GM23338 (cell line): ENCODE measurements around the gene PHYH. TPM values are rescaled to one million over a fixed set of nuclear protein-coding genes. Genes with fewer than 3 reads are reported as not detected.

Source experiments
- ATAC-seq: fragments of 200-7000 bp; cut with Tn5 transposase; 3 replicates; pipeline ENCODE4 v1.9.1; 2020
- DNase-seq: peaks from one replicate; pipeline ENCODE4 v3.0.0-alpha.2; 2015; ENCODE audit warnings: low spot score
- H2AFZ ChIP-seq: fragments of 200-600 bp; sonication (generic); 2 replicates; pipeline ENCODE4 v1.8.0; 2016; ENCODE audit warnings: antibody characterized with exemption, mild to moderate bottlenecking, moderate library complexity
- H3F3A ChIP-seq: fragments of 200-600 bp; sonication (generic); replicated peaks from 2 replicates; pipeline ENCODE4 v1.8.0; 2017; ENCODE audit warnings: antibody characterized with exemption, mixed run types, low read depth
- H3K27ac ChIP-seq: fragments of 200-600 bp; sonication (generic); 2 replicates; pipeline ENCODE4 v1.6.1; 2016; ENCODE audit warnings: low read depth
- H3K27me3 ChIP-seq: fragments of 200-600 bp; sonication (generic); 2 replicates; pipeline ENCODE4 v1.8.0; 2016; ENCODE audit warnings: mild to moderate bottlenecking, mixed run types, moderate library complexity; ENCODE audit not compliant: insufficient read depth
- H3K36me3 ChIP-seq: fragments of 200-600 bp; sonication (generic); 2 replicates; pipeline ENCODE4 v1.8.0; 2016; ENCODE audit warnings: mild to moderate bottlenecking; ENCODE audit not compliant: insufficient read depth
- H3K4me1 ChIP-seq: fragments of 200-600 bp; sonication (generic); 2 replicates; pipeline ENCODE4 v1.8.0; 2016; ENCODE audit warnings: mild to moderate bottlenecking, moderate library complexity; ENCODE audit not compliant: insufficient read depth
- H3K4me2 ChIP-seq: fragments of 200-600 bp; sonication (generic); 2 replicates; pipeline ENCODE4 v1.7.1; 2017; ENCODE audit warnings: mixed run types
- H3K4me3 ChIP-seq: fragments of 200-600 bp; sonication (generic); 2 replicates; pipeline ENCODE4 v1.6.1; 2016; ENCODE audit warnings: mixed run types
- H3K79me2 ChIP-seq: fragments of 200-600 bp; sonication (generic); replicated peaks from 2 replicates; pipeline ENCODE4 v1.8.0; 2017; ENCODE audit warnings: mild to moderate bottlenecking; ENCODE audit not compliant: insufficient read depth
- H3K9me2 ChIP-seq: fragments of 200-600 bp; sonication (generic); 2 replicates; pipeline ENCODE4 v1.8.0; 2017; ENCODE audit not compliant: insufficient read depth
- H4K20me1 ChIP-seq: fragments of 200-600 bp; sonication (generic); replicated peaks from 2 replicates; pipeline ENCODE4 v1.8.0; 2017; ENCODE audit warnings: mild to moderate bottlenecking; ENCODE audit not compliant: insufficient read depth
- H3K27ac Mint-ChIP-seq: 2 replicates; pipeline ENCODE4 v1.8.0; 2020; ENCODE audit warnings: inconsistent platforms, mild to moderate bottlenecking, moderate library complexity, mixed read lengths
- H3K27me3 Mint-ChIP-seq: 3 replicates; pipeline ENCODE4 v1.8.0; 2022; ENCODE audit warnings: low read depth, mild to moderate bottlenecking, moderate library complexity, mixed read lengths, inconsistent platforms; ENCODE audit not compliant: insufficient read depth, poor library complexity
- H3K36me3 Mint-ChIP-seq: 3 replicates; pipeline ENCODE4 v1.8.0; 2021; ENCODE audit warnings: low read depth, mild to moderate bottlenecking, inconsistent platforms, moderate library complexity, mixed read lengths
- H3K4me1 Mint-ChIP-seq: 3 replicates; pipeline ENCODE4 v1.8.0; 2020; ENCODE audit warnings: mild to moderate bottlenecking, inconsistent platforms, mixed read lengths
- H3K4me3 Mint-ChIP-seq: 3 replicates; pipeline ENCODE4 v1.8.0; 2021; ENCODE audit warnings: moderate library complexity, mild to moderate bottlenecking, inconsistent platforms, mixed read lengths
- H3K9me3 Mint-ChIP-seq: 3 replicates; pipeline ENCODE4 v1.8.0; 2020; ENCODE audit warnings: moderate library complexity, mild to moderate bottlenecking, inconsistent platforms, mixed read lengths
- CREB1 ChIP-seq: fragments of 250-450 bp; sonication (Bioruptor Pico); IDR thresholded peaks from 2 replicates; pipeline ENCODE4 v1.5.0; 2020; ENCODE audit warnings: low read depth, mild to moderate bottlenecking, moderate library complexity
- EZH2 ChIP-seq: fragments of 200-600 bp; sonication (generic); IDR thresholded peaks from one replicate; pipeline ENCODE4 v1.8.0; 2017; ENCODE audit warnings: antibody characterized with exemption, mild to moderate bottlenecking, low read depth; ENCODE audit not compliant: unreplicated experiment
- EZH2phosphoT487 ChIP-seq: fragments of 200-600 bp; sonication (generic); IDR thresholded peaks from one replicate; pipeline ENCODE4 v1.8.1; 2018; ENCODE audit warnings: antibody characterized with exemption; ENCODE audit not compliant: unreplicated experiment
- JUNB ChIP-seq: IDR thresholded peaks from one replicate; pipeline ENCODE4 v1.6.1; 2016; ENCODE audit warnings: antibody characterized with exemption; ENCODE audit not compliant: unreplicated experiment
- NANOG ChIP-seq: IDR thresholded peaks from 2 replicates; pipeline ENCODE4 v1.6.1; 2016; ENCODE audit warnings: antibody characterized with exemption, borderline replicate concordance
- POLR2AphosphoS5 ChIP-seq: IDR thresholded peaks from 2 replicates; pipeline ENCODE4 v1.6.1; 2016; ENCODE audit warnings: antibody characterized with exemption, low read depth
- STAT1 ChIP-seq: IDR thresholded peaks from one replicate; pipeline ENCODE4 v1.6.1; 2016; ENCODE audit warnings: antibody characterized with exemption; ENCODE audit not compliant: unreplicated experiment
- ZNF114 ChIP-seq: fragments of 250-450 bp; sonication (Bioruptor Pico); IDR thresholded peaks from 2 replicates; pipeline ENCODE4 v1.5.0; 2020; ENCODE audit warnings: mild to moderate bottlenecking, moderate library complexity
- ZNF331 ChIP-seq: fragments of 250-450 bp; sonication (Bioruptor Pico); IDR thresholded peaks from 2 replicates; pipeline ENCODE4 v1.5.0; 2020; ENCODE audit warnings: low read depth, mild to moderate bottlenecking, moderate library complexity
- polyA plus RNA-seq: library from polyadenylated mRNA; unstranded; fragments of >200 nt; fragmentation: Nextera tagmentation; extraction: Ambion mirVana; gene quantifications from 2 replicates; pipeline ENCODE4 v1.2.1, GENCODE V29; 2016
- total RNA-seq: library from RNA; depleted of rRNA; stranded (reverse); fragments of >200 nt; shearing (Covaris generic); gene quantifications from 2 replicates; pipeline ENCODE4 v1.2.3, GENCODE V29; 2014
- TF ChIP-seq, protein P1 (sequence below): fragments of 250-450 bp; sonication (Bioruptor Pico); IDR thresholded peaks from 2 replicates; pipeline ENCODE4 v1.5.0; 2020; ENCODE audit warnings: mild to moderate bottlenecking, moderate library complexity
- TF ChIP-seq, protein P2 (sequence below): IDR thresholded peaks from 2 replicates; pipeline ENCODE4 v1.6.1; 2016; ENCODE audit warnings: antibody characterized with exemption
- TF ChIP-seq, protein P3 (sequence below), 2 experiments: fragments of 200-600 bp in 1 of 2; sonication (generic) in 1 of 2; conservative IDR thresholded peaks; 2 replicates each; pipeline versions ENCODE4 v1.5.1 to v1.6.1; 2016 to 2017; ENCODE audit warnings: antibody characterized with exemption in 2 of 2, low read depth in 2 of 2, mild to moderate bottlenecking in 2 of 2, moderate library complexity in 1 of 2
- TF ChIP-seq, protein P4 (sequence below): IDR thresholded peaks from one replicate; pipeline ENCODE4 v1.6.1; 2018; ENCODE audit warnings: antibody characterized with exemption; ENCODE audit not compliant: unreplicated experiment

Gene PHYH
- total and polyA plus RNA-seq, 2 experiments from 2014 or later: 10.9 to 29.8 TPM

DNA sequence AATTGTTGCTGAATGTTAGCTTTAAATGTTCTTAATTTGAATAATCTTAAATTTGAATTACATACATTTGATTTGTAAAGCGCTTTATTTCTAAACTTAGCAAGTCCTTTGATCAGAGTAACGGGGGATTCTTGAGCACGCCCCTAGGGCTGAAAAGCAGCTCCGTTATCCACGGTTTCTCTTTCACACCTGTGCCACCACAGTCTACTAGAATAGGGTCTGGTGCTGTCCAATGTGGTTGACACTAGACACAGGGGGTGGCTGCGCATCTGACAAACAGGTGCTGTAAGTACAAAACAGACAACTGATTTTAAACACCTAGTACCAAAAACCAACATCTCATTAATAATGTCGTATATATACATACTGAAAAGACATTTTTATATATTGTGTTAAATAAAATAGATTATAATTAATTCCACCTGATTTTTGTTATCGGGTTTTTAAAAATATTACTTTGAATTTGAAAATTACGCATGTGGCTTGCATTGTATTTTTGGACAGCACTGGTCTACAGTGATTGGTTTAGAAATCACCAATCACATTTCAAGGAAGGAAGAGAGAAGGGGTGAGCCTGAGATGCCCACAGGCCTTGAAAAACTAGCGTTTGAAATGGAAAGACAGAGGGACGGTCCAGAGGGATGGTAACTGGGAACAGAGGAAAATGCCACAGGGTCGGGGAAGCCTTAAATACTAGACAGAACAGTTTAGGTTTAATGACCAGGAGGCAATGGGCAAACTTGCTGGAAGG, 40.9 kb upstream of the PHYH start:
- peak; percentile 17 for ATAC-seq
- H3K36me3 ChIP-seq: peaks cover 78% of the 10 kb centered on the region
- H3K4me3 Mint-ChIP-seq: peak overlapping the region; percentile 38; the same call in 2 of the 3 replicates
- no peaks in the 10 kb centered on the region for H3K9me2 ChIP-seq
- H3K27ac Mint-ChIP-seq: no peak overlapping the region
- H3K4me1 ChIP-seq: peaks cover 78% of the 10 kb centered on the region
- H3K4me3 ChIP-seq: no peak overlapping the region
- no peaks in the 10 kb centered on the region for H3K27me3 ChIP-seq
- H4K20me1 ChIP-seq: peaks cover 80% of the 10 kb centered on the region
- peaks cover 99% of the 10 kb centered on the region for H3K36me3 Mint-ChIP-seq
- no peak overlapping the region for H2AFZ ChIP-seq
- H3F3A ChIP-seq: peaks cover 52% of the 10 kb centered on the region
- H3K4me1 Mint-ChIP-seq: peaks cover 63% of the 10 kb centered on the region
- peaks cover 100% of the 10 kb centered on the region for H3K79me2 ChIP-seq
- H3K4me2 ChIP-seq: peak overlapping the region; percentile 53; the same call in 1 of the 2 replicates
- TF ChIP-seq POLR2AphosphoS5 (no peak), JUNB (no peak), CREB1 (CRISPR knock-in tag) (no peak), ZNF331 (CRISPR knock-in tag) (no peak), NANOG (no peak), ZNF114 (CRISPR knock-in tag) (no peak), EZH2phosphoT487 (no peak), EZH2 (no peak), STAT1 (no peak)
- TF ChIP-seq, protein P1, sequence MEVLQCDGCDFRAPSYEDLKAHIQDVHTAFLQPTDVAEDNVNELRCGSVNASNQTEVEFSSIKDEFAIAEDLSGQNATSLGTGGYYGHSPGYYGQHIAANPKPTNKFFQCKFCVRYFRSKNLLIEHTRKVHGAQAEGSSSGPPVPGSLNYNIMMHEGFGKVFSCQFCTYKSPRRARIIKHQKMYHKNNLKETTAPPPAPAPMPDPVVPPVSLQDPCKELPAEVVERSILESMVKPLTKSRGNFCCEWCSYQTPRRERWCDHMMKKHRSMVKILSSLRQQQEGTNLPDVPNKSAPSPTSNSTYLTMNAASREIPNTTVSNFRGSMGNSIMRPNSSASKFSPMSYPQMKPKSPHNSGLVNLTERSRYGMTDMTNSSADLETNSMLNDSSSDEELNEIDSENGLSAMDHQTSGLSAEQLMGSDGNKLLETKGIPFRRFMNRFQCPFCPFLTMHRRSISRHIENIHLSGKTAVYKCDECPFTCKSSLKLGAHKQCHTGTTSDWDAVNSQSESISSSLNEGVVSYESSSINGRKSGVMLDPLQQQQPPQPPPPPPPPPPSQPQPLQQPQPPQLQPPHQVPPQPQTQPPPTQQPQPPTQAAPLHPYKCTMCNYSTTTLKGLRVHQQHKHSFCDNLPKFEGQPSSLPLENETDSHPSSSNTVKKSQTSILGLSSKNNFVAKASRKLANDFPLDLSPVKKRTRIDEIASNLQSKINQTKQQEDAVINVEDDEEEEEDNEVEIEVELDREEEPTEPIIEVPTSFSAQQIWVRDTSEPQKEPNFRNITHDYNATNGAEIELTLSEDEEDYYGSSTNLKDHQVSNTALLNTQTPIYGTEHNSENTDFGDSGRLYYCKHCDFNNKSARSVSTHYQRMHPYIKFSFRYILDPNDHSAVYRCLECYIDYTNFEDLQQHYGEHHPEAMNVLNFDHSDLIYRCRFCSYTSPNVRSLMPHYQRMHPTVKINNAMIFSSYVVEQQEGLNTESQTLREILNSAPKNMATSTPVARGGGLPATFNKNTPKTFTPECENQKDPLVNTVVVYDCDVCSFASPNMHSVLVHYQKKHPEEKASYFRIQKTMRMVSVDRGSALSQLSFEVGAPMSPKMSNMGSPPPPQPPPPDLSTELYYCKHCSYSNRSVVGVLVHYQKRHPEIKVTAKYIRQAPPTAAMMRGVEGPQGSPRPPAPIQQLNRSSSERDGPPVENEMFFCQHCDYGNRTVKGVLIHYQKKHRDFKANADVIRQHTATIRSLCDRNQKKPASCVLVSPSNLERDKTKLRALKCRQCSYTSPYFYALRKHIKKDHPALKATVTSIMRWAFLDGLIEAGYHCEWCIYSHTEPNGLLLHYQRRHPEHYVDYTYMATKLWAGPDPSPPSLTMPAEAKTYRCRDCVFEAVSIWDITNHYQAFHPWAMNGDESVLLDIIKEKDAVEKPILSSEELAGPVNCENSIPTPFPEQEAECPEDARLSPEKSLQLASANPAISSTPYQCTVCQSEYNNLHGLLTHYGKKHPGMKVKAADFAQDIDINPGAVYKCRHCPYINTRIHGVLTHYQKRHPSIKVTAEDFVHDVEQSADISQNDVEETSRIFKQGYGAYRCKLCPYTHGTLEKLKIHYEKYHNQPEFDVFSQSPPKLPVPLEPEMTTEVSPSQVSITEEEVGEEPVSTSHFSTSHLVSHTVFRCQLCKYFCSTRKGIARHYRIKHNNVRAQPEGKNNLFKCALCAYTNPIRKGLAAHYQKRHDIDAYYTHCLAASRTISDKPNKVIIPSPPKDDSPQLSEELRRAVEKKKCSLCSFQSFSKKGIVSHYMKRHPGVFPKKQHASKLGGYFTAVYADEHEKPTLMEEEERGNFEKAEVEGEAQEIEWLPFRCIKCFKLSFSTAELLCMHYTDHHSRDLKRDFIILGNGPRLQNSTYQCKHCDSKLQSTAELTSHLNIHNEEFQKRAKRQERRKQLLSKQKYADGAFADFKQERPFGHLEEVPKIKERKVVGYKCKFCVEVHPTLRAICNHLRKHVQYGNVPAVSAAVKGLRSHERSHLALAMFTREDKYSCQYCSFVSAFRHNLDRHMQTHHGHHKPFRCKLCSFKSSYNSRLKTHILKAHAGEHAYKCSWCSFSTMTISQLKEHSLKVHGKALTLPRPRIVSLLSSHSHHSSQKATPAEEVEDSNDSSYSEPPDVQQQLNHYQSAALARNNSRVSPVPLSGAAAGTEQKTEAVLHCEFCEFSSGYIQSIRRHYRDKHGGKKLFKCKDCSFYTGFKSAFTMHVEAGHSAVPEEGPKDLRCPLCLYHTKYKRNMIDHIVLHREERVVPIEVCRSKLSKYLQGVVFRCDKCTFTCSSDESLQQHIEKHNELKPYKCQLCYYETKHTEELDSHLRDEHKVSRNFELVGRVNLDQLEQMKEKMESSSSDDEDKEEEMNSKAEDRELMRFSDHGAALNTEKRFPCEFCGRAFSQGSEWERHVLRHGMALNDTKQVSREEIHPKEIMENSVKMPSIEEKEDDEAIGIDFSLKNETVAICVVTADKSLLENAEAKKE (CRISPR knock-in tag): no peak
- TF ChIP-seq, protein P2, sequence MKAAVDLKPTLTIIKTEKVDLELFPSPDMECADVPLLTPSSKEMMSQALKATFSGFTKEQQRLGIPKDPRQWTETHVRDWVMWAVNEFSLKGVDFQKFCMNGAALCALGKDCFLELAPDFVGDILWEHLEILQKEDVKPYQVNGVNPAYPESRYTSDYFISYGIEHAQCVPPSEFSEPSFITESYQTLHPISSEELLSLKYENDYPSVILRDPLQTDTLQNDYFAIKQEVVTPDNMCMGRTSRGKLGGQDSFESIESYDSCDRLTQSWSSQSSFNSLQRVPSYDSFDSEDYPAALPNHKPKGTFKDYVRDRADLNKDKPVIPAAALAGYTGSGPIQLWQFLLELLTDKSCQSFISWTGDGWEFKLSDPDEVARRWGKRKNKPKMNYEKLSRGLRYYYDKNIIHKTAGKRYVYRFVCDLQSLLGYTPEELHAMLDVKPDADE: no peak
- TF ChIP-seq, protein P3, sequence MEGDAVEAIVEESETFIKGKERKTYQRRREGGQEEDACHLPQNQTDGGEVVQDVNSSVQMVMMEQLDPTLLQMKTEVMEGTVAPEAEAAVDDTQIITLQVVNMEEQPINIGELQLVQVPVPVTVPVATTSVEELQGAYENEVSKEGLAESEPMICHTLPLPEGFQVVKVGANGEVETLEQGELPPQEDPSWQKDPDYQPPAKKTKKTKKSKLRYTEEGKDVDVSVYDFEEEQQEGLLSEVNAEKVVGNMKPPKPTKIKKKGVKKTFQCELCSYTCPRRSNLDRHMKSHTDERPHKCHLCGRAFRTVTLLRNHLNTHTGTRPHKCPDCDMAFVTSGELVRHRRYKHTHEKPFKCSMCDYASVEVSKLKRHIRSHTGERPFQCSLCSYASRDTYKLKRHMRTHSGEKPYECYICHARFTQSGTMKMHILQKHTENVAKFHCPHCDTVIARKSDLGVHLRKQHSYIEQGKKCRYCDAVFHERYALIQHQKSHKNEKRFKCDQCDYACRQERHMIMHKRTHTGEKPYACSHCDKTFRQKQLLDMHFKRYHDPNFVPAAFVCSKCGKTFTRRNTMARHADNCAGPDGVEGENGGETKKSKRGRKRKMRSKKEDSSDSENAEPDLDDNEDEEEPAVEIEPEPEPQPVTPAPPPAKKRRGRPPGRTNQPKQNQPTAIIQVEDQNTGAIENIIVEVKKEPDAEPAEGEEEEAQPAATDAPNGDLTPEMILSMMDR (conservative IDR thresholded peaks at IDR 0.05; ENCODE audit: low read depth in 2 of 2): no peak
- TF ChIP-seq, protein P4, sequence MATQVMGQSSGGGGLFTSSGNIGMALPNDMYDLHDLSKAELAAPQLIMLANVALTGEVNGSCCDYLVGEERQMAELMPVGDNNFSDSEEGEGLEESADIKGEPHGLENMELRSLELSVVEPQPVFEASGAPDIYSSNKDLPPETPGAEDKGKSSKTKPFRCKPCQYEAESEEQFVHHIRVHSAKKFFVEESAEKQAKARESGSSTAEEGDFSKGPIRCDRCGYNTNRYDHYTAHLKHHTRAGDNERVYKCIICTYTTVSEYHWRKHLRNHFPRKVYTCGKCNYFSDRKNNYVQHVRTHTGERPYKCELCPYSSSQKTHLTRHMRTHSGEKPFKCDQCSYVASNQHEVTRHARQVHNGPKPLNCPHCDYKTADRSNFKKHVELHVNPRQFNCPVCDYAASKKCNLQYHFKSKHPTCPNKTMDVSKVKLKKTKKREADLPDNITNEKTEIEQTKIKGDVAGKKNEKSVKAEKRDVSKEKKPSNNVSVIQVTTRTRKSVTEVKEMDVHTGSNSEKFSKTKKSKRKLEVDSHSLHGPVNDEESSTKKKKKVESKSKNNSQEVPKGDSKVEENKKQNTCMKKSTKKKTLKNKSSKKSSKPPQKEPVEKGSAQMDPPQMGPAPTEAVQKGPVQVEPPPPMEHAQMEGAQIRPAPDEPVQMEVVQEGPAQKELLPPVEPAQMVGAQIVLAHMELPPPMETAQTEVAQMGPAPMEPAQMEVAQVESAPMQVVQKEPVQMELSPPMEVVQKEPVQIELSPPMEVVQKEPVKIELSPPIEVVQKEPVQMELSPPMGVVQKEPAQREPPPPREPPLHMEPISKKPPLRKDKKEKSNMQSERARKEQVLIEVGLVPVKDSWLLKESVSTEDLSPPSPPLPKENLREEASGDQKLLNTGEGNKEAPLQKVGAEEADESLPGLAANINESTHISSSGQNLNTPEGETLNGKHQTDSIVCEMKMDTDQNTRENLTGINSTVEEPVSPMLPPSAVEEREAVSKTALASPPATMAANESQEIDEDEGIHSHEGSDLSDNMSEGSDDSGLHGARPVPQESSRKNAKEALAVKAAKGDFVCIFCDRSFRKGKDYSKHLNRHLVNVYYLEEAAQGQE: no peak
- peaks cover 10% of the 10 kb centered on the region for H3K27me3 Mint-ChIP-seq
- H3K27ac ChIP-seq: peak overlapping the region; percentile 73; the same call in 1 of the 2 replicates
- no peak for DNase-seq
- no peaks in the 10 kb centered on the region for H3K9me3 Mint-ChIP-seq
